ENCODE results near the gene A3GALT2.

Gene A3GALT2

GRCh38 chr1:33320619-33321165 is at the start of gene A3GALT2:
TSS of gene A3GALT2 (minus strand) at chr1:33321098. CDS start at chr1:33321098, 0 bp downstream.
- WGBS (ENCODE audit: insufficient coverage, insufficient read length): no CpG with 5 or more reads among the region's 8 CpGs
- H3K4me3 ChIP-seq (ENCODE audit: low read length): no peak within 1 kb of the TSS
- 0 out of 2 replicates have a peak, but pooled peaks cover 1% of the 10 kb centered on the region for H3K4me1 ChIP-seq (ENCODE audit: control insufficient read depth, insufficient read depth, low read length)
- H3K9me3 ChIP-seq (ENCODE audit: control insufficient read depth, insufficient read depth, low read length): no peaks in the 10 kb centered on the region
- H3K36me3 ChIP-seq (ENCODE audit: control insufficient read depth, insufficient read depth, low read length): no peaks in the 10 kb centered on the region
- DNase-seq (ENCODE audit: low read depth, low spot score): no peak
- no peaks in the 10 kb centered on the region for H3K27me3 ChIP-seq (ENCODE audit: control insufficient read depth, insufficient read depth, low read length)
- no peak within 1 kb of the TSS for H3K27ac ChIP-seq (ENCODE audit: low read length)

DNA sequence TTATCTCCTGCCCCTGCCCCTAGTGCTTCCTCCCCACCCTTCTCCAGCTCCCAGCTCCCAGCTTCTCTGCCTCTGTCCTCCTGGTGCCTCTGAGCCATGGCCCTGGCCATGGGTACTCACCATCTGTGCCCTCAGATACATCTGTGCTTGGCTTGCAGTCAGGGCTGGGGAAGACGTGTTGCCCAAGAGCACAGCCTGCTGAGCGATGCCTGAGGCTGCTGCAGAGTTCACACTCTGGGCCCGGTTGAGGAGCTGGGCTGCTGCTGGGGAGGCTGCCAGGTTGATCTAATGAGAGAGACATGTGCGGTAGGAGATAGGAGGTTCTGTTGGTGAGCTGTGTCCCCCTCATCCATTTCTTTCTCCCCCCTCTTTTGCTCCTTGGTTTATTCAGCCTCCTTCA is 49.4 kb upstream of the A3GALT2 start:
- Histone ChIP-seq H3K9me3 (ENCODE audit: control insufficient read depth, insufficient read depth, low read length) (no peaks in the 10 kb centered on the region), H3K4me3 (ENCODE audit: low read length) (no peak overlapping the region), H3K36me3 (ENCODE audit: control insufficient read depth, insufficient read depth, low read length) (no peaks in the 10 kb centered on the region), H3K4me1 (ENCODE audit: control insufficient read depth, insufficient read depth, low read length) (no peaks in the 10 kb centered on the region; the same call in 1 of the 2 replicates), H3K27ac (ENCODE audit: low read length) (no peak overlapping the region), H3K27me3 (ENCODE audit: control insufficient read depth, insufficient read depth, low read length) (no peaks in the 10 kb centered on the region)
- no peak for DNase-seq (ENCODE audit: low read depth, low spot score)
- no CpG with 5 or more reads among the region's 4 CpGs for WGBS (ENCODE audit: insufficient coverage, insufficient read length)

DNA sequence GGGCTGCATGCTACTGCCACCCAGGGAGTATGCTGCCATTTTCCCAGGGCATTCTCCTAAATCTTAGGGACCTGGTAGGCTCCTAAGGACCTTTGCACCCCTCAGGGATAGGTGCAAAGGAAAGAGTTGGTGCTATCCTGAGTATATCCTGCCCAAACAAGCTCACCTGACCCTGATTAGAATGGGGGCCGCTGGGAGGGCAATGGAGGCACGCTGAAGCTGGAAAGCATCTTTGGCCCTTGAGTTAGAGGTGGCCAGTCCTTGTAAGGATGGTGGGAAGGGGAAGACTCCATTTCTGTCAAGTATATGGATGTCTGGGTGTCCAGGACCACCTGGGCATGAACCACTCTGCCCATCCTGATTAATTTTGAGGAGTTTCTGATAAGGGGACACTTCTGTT is 48.9 kb upstream of the A3GALT2 start:
- Histone ChIP-seq H3K4me3 (ENCODE audit: low read length) (no peak overlapping the region), H3K27me3 (ENCODE audit: control insufficient read depth, insufficient read depth, low read length) (no peaks in the 10 kb centered on the region), H3K9me3 (ENCODE audit: control insufficient read depth, insufficient read depth, low read length) (no peaks in the 10 kb centered on the region), H3K36me3 (ENCODE audit: control insufficient read depth, insufficient read depth, low read length) (no peaks in the 10 kb centered on the region), H3K4me1 (ENCODE audit: control insufficient read depth, insufficient read depth, low read length) (no peaks in the 10 kb centered on the region; the same call in 1 of the 2 replicates), H3K27ac (ENCODE audit: low read length) (no peak overlapping the region)
- no peak for DNase-seq (ENCODE audit: low read depth, low spot score)
- WGBS (ENCODE audit: insufficient coverage, insufficient read length): no CpG with 5 or more reads among the region's 2 CpGs

GRCh38 chr1:33369081-33369480 is 48.2 kb upstream of the A3GALT2 start:
- Histone ChIP-seq H3K9me3 (ENCODE audit: control insufficient read depth, insufficient read depth, low read length) (no peaks in the 10 kb centered on the region), H3K27me3 (ENCODE audit: control insufficient read depth, insufficient read depth, low read length) (no peaks in the 10 kb centered on the region), H3K4me1 (ENCODE audit: control insufficient read depth, insufficient read depth, low read length) (peaks cover 4% of the 10 kb centered on the region; the same call in 1 of the 2 replicates), H3K36me3 (ENCODE audit: control insufficient read depth, insufficient read depth, low read length) (no peaks in the 10 kb centered on the region), H3K27ac (ENCODE audit: low read length) (no peak overlapping the region), H3K4me3 (ENCODE audit: low read length) (no peak overlapping the region)
- WGBS (ENCODE audit: insufficient coverage, insufficient read length): no CpG with 5 or more reads among the region's 9 CpGs
- DNase-seq (ENCODE audit: low read depth, low spot score): no peak

GRCh38 chr1:33368431-33368830 is 47.5 kb upstream of the A3GALT2 start:
- H3K27me3 ChIP-seq (ENCODE audit: control insufficient read depth, insufficient read depth, low read length): no peaks in the 10 kb centered on the region
- no peaks in the 10 kb centered on the region for H3K36me3 ChIP-seq (ENCODE audit: control insufficient read depth, insufficient read depth, low read length)
- no CpG with 5 or more reads among the region's 15 CpGs for WGBS (ENCODE audit: insufficient coverage, insufficient read length)
- peaks cover 4% of the 10 kb centered on the region; the same call in 1 of the 2 replicates for H3K4me1 ChIP-seq (ENCODE audit: control insufficient read depth, insufficient read depth, low read length)
- H3K9me3 ChIP-seq (ENCODE audit: control insufficient read depth, insufficient read depth, low read length): no peaks in the 10 kb centered on the region
- no peak for DNase-seq (ENCODE audit: low read depth, low spot score)
- H3K4me3 ChIP-seq (ENCODE audit: low read length): no peak overlapping the region
- no peak overlapping the region for H3K27ac ChIP-seq (ENCODE audit: low read length)

GRCh38 chr1:33367485-33368405 is 46.8 kb upstream of the A3GALT2 start:
- H3K27me3 ChIP-seq (ENCODE audit: control insufficient read depth, insufficient read depth, low read length): no peaks in the 10 kb centered on the region
- WGBS (ENCODE audit: insufficient coverage, insufficient read length): no CpG with 5 or more reads among the region's 23 CpGs
- no peaks in the 10 kb centered on the region for H3K9me3 ChIP-seq (ENCODE audit: control insufficient read depth, insufficient read depth, low read length)
- no peaks in the 10 kb centered on the region for H3K36me3 ChIP-seq (ENCODE audit: control insufficient read depth, insufficient read depth, low read length)
- peaks cover 6% of the 10 kb centered on the region; the same call in 1 of the 2 replicates for H3K4me1 ChIP-seq (ENCODE audit: control insufficient read depth, insufficient read depth, low read length)
- H3K4me3 ChIP-seq (ENCODE audit: low read length): no peak overlapping the region
- peak; percentile 64 for DNase-seq (ENCODE audit: low read depth, low spot score)
- H3K27ac ChIP-seq (ENCODE audit: low read length): no peak overlapping the region

GRCh38 chr1:33366762-33367484 is 46.0 kb upstream of the A3GALT2 start:
- WGBS (ENCODE audit: insufficient coverage, insufficient read length): no CpG with 5 or more reads among the region's 14 CpGs
- DNase-seq (ENCODE audit: low read depth, low spot score): no peak
- Histone ChIP-seq H3K27ac (ENCODE audit: low read length) (no peak overlapping the region), H3K4me3 (ENCODE audit: low read length) (no peak overlapping the region), H3K36me3 (ENCODE audit: control insufficient read depth, insufficient read depth, low read length) (no peaks in the 10 kb centered on the region), H3K4me1 (ENCODE audit: control insufficient read depth, insufficient read depth, low read length) (peaks cover 6% of the 10 kb centered on the region; the same call in 1 of the 2 replicates), H3K27me3 (ENCODE audit: control insufficient read depth, insufficient read depth, low read length) (no peaks in the 10 kb centered on the region), H3K9me3 (ENCODE audit: control insufficient read depth, insufficient read depth, low read length) (no peaks in the 10 kb centered on the region)

DNA sequence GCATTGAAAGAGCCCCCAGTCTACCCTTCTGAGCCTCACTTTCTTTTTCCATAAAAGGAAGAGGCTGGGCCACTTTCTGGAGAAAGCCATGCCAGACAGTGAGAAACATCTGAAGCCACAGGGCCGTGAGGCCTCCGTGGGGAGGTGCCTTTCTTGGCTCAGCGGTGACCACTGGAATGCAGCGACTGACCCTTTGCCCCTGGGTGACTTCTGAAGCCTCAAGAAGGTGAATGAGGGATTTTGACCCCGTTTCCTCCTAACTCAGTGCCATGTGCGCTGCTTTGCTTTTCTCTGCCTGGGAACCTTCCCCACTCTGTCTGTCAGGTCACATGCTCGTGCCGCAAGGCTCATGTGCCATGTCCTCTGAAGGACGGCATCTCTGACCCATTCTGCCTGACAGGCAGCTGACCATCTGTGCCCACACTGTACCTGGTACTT is 44.7 kb upstream of the A3GALT2 start:
- DNase-seq (ENCODE audit: low read depth, low spot score): no peak
- no peak overlapping the region for H3K27ac ChIP-seq (ENCODE audit: low read length)
- no CpG with 5 or more reads among the region's 9 CpGs for WGBS (ENCODE audit: insufficient coverage, insufficient read length)
- no peaks in the 10 kb centered on the region for H3K36me3 ChIP-seq (ENCODE audit: control insufficient read depth, insufficient read depth, low read length)
- peaks cover 8% of the 10 kb centered on the region; the same call in 1 of the 2 replicates for H3K4me1 ChIP-seq (ENCODE audit: control insufficient read depth, insufficient read depth, low read length)
- H3K4me3 ChIP-seq (ENCODE audit: low read length): no peak overlapping the region
- no peaks in the 10 kb centered on the region for H3K9me3 ChIP-seq (ENCODE audit: control insufficient read depth, insufficient read depth, low read length)
- H3K27me3 ChIP-seq (ENCODE audit: control insufficient read depth, insufficient read depth, low read length): no peaks in the 10 kb centered on the region

- Histone ChIP-seq H3K4me1 (ENCODE audit: control insufficient read depth, insufficient read depth, low read length) (peaks cover 8% of the 10 kb centered on the region; the same call in 1 of the 2 replicates), H3K4me3 (ENCODE audit: low read length) (no peak overlapping the region), H3K36me3 (ENCODE audit: control insufficient read depth, insufficient read depth, low read length) (no peaks in the 10 kb centered on the region), H3K27me3 (ENCODE audit: control insufficient read depth, insufficient read depth, low read length) (no peaks in the 10 kb centered on the region), H3K9me3 (ENCODE audit: control insufficient read depth, insufficient read depth, low read length) (no peaks in the 10 kb centered on the region), H3K27ac (ENCODE audit: low read length) (no peak overlapping the region)
- no peak for DNase-seq (ENCODE audit: low read depth, low spot score)
- WGBS (ENCODE audit: insufficient coverage, insufficient read length): no CpG with 5 or more reads among the region's 2 CpGs
Observed at GRCh38 chr1:33364565-33364918, 43.6 kb upstream of the A3GALT2 start.

DNA sequence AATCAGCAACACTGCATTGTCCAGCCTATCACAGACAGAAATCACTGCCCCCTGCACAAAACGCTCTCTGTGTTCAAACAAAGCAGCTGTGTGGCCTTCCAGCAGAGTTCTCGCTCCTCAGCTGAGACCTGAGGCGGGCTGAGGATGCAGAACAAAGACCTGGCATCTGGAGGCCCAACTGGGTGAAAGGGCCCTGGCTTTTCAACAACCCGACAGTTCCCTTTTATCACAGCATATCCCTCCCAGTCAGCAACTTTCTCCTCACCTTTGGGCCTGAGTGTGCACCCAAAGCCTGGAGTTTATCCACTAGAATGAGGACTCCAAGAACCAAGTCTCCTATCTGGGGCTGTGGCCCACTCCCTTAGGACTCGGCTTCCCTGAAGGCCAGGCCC is 42.6 kb upstream of the A3GALT2 start:
- no peak for DNase-seq (ENCODE audit: low read depth, low spot score)

More for the DNA sequence above, 42.6 kb upstream of the A3GALT2 start:
- H3K9me3 ChIP-seq (ENCODE audit: control insufficient read depth, insufficient read depth, low read length): no peaks in the 10 kb centered on the region
- no peak overlapping the region for H3K4me3 ChIP-seq (ENCODE audit: low read length)
- peaks cover 8% of the 10 kb centered on the region; the same call in 1 of the 2 replicates for H3K4me1 ChIP-seq (ENCODE audit: control insufficient read depth, insufficient read depth, low read length)
- H3K27me3 ChIP-seq (ENCODE audit: control insufficient read depth, insufficient read depth, low read length): no peaks in the 10 kb centered on the region
- no peak overlapping the region for H3K27ac ChIP-seq (ENCODE audit: low read length)
- no peaks in the 10 kb centered on the region for H3K36me3 ChIP-seq (ENCODE audit: control insufficient read depth, insufficient read depth, low read length)
- no CpG with 5 or more reads among the region's 5 CpGs for WGBS (ENCODE audit: insufficient coverage, insufficient read length)
